Measurements from ENCODE around the gene FAM210A.

GRCh38 chr18:13726972-13727331, 594 bp upstream of the FAM210A start:
- TF ChIP-seq SUZ12 (IDR thresholded peaks at IDR 0.05; ENCODE audit: extremely low read depth, insufficient read depth, insufficient read length) (no peak), YY1 (IDR thresholded peaks at IDR 0.05; ENCODE audit: insufficient read depth, insufficient read length) (no peak)

Measured in NT2/D1 (cell line).